Endothelial cell of umbilical vein (primary cell): ENCODE results near the gene ZDHHC11B. TPM values are rescaled to one million over a fixed set of nuclear protein-coding genes. Genes with fewer than 3 reads are reported as not detected.

Source experiments
- BruUV-seq: library from RNA; stranded (reverse); fragments of 400-500 nt; replicated peaks from 2 replicates; lab custom pipeline; 2021; lab: Mats Ljungman, UMichigan
- CTCF ChIA-PET: fragments of 300-600, 350-600 bp; sonication (Branson Sonifier 250); formaldehyde crosslinking; loops from one replicate; lab custom pipeline; 2021; ENCODE audit warnings: antibody characterized with exemption, inconsistent platforms; lab: Charles Lee
- POLR2A ChIA-PET: fragments of 300-600, 350-600 bp; sonication (Branson Sonifier 250); formaldehyde crosslinking; loops from one replicate; lab custom pipeline; 2021; ENCODE audit warnings: antibody characterized with exemption, inconsistent platforms; lab: Charles Lee
- DNase-seq: peaks from one replicate; pipeline ENCODE4 v3.0.0-alpha.2; 2011; ENCODE audit warnings: low read depth, low spot score
- FAIRE-seq: peaks from 2 replicates; lab custom pipeline; 2011; peaks lifted over from hg19 to GRCh38; lab: Jason Lieb, UNC
- H2AFZ ChIP-seq: 2 replicates; pipeline ENCODE4 v1.6.0; 2012; ENCODE audit warnings: low read depth, low read length, control low read depth, inconsistent platforms
- H3K27ac ChIP-seq: 2 replicates; pipeline ENCODE4 v1.5.1; 2011; ENCODE audit warnings: low read depth, mild to moderate bottlenecking, control low read depth, low read length, moderate library complexity; ENCODE audit not compliant: insufficient read depth
- H3K27me3 ChIP-seq, 2 experiments: 2 replicates each; pipeline versions ENCODE4 v1.6.0 to v1.6.1; 2011; ENCODE audit warnings: low read length in 2 of 2, mixed read lengths in 1 of 2; ENCODE audit not compliant: control insufficient read depth in 2 of 2, insufficient read depth in 2 of 2
- H3K36me3 ChIP-seq, 2 experiments: 2 replicates in 1 of 2; 3 replicates in 1 of 2; pipeline ENCODE4 v1.5.1; 2011; ENCODE audit warnings: low read length in 2 of 2, mild to moderate bottlenecking in 1 of 2, moderate library complexity in 1 of 2; ENCODE audit not compliant: control insufficient read depth in 2 of 2, insufficient read depth in 2 of 2; ENCODE audit errors: extremely low read depth in 1 of 2
- H3K4me1 ChIP-seq: 3 replicates; pipeline ENCODE4 v1.5.1; 2011; ENCODE audit warnings: mild to moderate bottlenecking, low read length; ENCODE audit not compliant: control insufficient read depth, insufficient read depth; ENCODE audit errors: extremely low read depth
- H3K4me2 ChIP-seq: 2 replicates; pipeline ENCODE4 v1.6.1; 2011; ENCODE audit warnings: low read length, control low read depth, mixed read lengths; ENCODE audit not compliant: insufficient read depth
- H3K4me3 ChIP-seq, 3 experiments: fragments of 200-600 bp in 1 of 3; sonication (generic), shearing (Covaris generic) in 1 of 3; replicated peaks in 1 of 3; 2 replicates each; pipeline ENCODE4 v1.5.1; 2011 to 2016; ENCODE audit warnings: control low read depth in 3 of 3, low read length in 3 of 3, mild to moderate bottlenecking in 2 of 3, inconsistent platforms in 1 of 3, low read depth in 1 of 3, moderate library complexity in 1 of 3; ENCODE audit not compliant: insufficient read depth in 1 of 3
- H3K79me2 ChIP-seq: 2 replicates; pipeline ENCODE4 v1.6.0; 2012; ENCODE audit warnings: low read length, inconsistent platforms; ENCODE audit not compliant: control insufficient read depth, insufficient read depth
- H3K9ac ChIP-seq: replicated peaks from 2 replicates; pipeline ENCODE3; 2011; ENCODE audit warnings: low read length, control low read depth; ENCODE audit not compliant: insufficient read depth; ENCODE audit errors: extremely low read depth
- H3K9me1 ChIP-seq: replicated peaks from 3 replicates; pipeline ENCODE4 v1.6.0; 2011; ENCODE audit warnings: mild to moderate bottlenecking, low read length; ENCODE audit not compliant: control insufficient read depth, insufficient read depth; ENCODE audit errors: extremely low read depth
- H3K9me3 ChIP-seq: replicated peaks from 2 replicates; pipeline ENCODE4 v1.5.1; 2012; ENCODE audit warnings: low read length, inconsistent platforms; ENCODE audit not compliant: control insufficient read depth, insufficient read depth
- H4K20me1 ChIP-seq: replicated peaks from 2 replicates; pipeline ENCODE3; 2011; ENCODE audit warnings: mild to moderate bottlenecking, low read length; ENCODE audit not compliant: control insufficient read depth, insufficient read depth; ENCODE audit errors: extremely low read depth
- EZH2 ChIP-seq: IDR thresholded peaks from 2 replicates; pipeline ENCODE4 v1.6.1; 2012; ENCODE audit warnings: borderline replicate concordance, low read depth, mild to moderate bottlenecking, moderate library complexity, low read length, inconsistent platforms; ENCODE audit not compliant: severe bottlenecking
- FOS ChIP-seq: IDR thresholded peaks from 2 replicates; pipeline ENCODE4 v1.6.1; 2011; ENCODE audit warnings: mild to moderate bottlenecking, low read length, moderate library complexity, borderline replicate concordance; ENCODE audit not compliant: insufficient read depth
- GATA2 ChIP-seq: IDR thresholded peaks from 2 replicates; pipeline ENCODE4 v1.7.0; 2011; ENCODE audit warnings: low read depth, mild to moderate bottlenecking, moderate library complexity, mixed read lengths, low read length; ENCODE audit not compliant: insufficient read length, insufficient read depth
- JUN ChIP-seq: IDR thresholded peaks from 2 replicates; pipeline ENCODE4 v1.6.1; 2011; ENCODE audit warnings: borderline replicate concordance, low read depth; ENCODE audit not compliant: insufficient read length, insufficient read depth
- MYC ChIP-seq: IDR thresholded peaks from one replicate; pipeline ENCODE4 v1.6.1; 2011; ENCODE audit warnings: mild to moderate bottlenecking, low read depth, low read length
- POLR2A ChIP-seq: IDR thresholded peaks from 2 replicates; pipeline ENCODE4 v1.6.1; 2012; ENCODE audit warnings: low read depth, mild to moderate bottlenecking, control low read depth, low read length
- POLR2AphosphoS5 ChIP-seq: IDR thresholded peaks from 2 replicates; pipeline ENCODE4 v1.6.1; 2012; ENCODE audit warnings: low read depth, mild to moderate bottlenecking, control low read depth, low read length, moderate library complexity; ENCODE audit not compliant: insufficient read depth
- dilution Hi-C: fragments of 300-500 bp; cut with MboI; formaldehyde crosslinking; loops from one replicate; pipeline ENCODE4 v1.15.0; 2019; ENCODE audit warnings: low sequenced_read_pairs; ENCODE audit not compliant: extremely low pct_ligation_motif_present
- intact Hi-C: fragments of 100-400 bp; cut with micrococcal nuclease; formaldehyde crosslinking; loops from one replicate; pipeline ENCODE4 v1.10.0; 2022
- polyA plus RNA-seq, 4 experiments: library from polyadenylated mRNA; depleted of rRNA in 3 of 4; stranded (reverse) in 3 of 4; unstranded in 1 of 4; fragments of >200 nt; gene quantifications; 2 replicates each; pipeline versions ENCODE4 v1.2.1 to v1.2.3, GENCODE V29; 2011 to 2012; ENCODE audit warnings: missing spikeins in 1 of 4
- total RNA-seq: library from RNA; stranded (reverse); gene quantifications from 2 replicates; pipeline ENCODE4 v1.2.3, GENCODE V29; 2021
- TF ChIP-seq, protein P1 (sequence below), 2 donors: IDR thresholded peaks; 1 replicate in 1 of 2; 2 replicates in 1 of 2; pipeline ENCODE4 v1.5.1; 2011; ENCODE audit warnings: low read length in 2 of 2, mild to moderate bottlenecking in 2 of 2, moderate library complexity in 2 of 2, control low read depth in 1 of 2, inconsistent platforms in 1 of 2, low read depth in 1 of 2; ENCODE audit not compliant: insufficient read depth in 1 of 2; ENCODE audit errors: extremely low read depth in 1 of 2
- TF ChIP-seq, protein P2 (sequence below): IDR thresholded peaks from 2 replicates; pipeline ENCODE4 v1.6.1; 2011; ENCODE audit not compliant: insufficient read depth, insufficient read length

The ZDHHC11B gene
- total and polyA plus RNA-seq, 2 donors (not counting 3 experiments of a cell fraction or from before 2014, with no cell fraction given) = not detected

DNA sequence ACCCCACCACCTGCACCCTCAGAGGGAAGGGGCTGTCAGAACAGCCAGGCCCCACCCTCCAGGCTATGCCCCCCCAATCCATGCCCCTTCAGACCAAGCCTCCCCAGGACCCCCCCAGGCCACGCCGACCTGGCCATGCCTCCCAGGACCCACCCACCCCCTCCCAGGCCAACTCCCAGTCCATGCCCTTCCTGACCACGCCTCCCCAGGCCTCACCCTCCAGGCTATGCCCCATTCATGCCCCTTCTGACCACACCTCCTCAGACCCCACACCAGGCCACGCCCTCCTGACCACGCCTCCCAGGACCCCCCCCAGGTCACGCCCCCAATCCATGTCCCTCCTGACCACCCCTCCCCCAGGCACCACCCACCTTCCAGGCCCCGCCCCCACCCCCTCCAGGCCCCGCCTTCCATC, 119.0 kb downstream of the ZDHHC11B start:
- Histone ChIP-seq H2AFZ (no peak overlapping the region), H3K36me3 (no peaks in the 10 kb centered on the region), H3K9me1 (no peaks in the 10 kb centered on the region), H3K9ac (no peak overlapping the region), H3K9me3 (no peaks in the 10 kb centered on the region), H3K4me2 (no peak overlapping the region), H4K20me1 (no peaks in the 10 kb centered on the region), H3K4me3 (no peak overlapping the region), H3K27me3 (no peaks in the 10 kb centered on the region), H3K4me1 (no peaks in the 10 kb centered on the region), H3K27ac (no peak overlapping the region), H3K79me2 (no peaks in the 10 kb centered on the region)
- intact Hi-C loops (no loop called here), dilution Hi-C loops (no loop called here)
- ChIA-PET POLR2A (no interaction called here), CTCF (interaction anchor here (1.6 kb wide), 1 partner anchor 8 kb away, joined by 5 read pairs; no protein-coding TSS in a partner anchor)
- FAIRE-seq = no peak
- DNase-seq = no peak
- no TSS peak for BruUV-seq
- TF ChIP-seq POLR2AphosphoS5 (no peak), GATA2 (no peak), MYC (no peak), JUN (no peak)

DNA sequence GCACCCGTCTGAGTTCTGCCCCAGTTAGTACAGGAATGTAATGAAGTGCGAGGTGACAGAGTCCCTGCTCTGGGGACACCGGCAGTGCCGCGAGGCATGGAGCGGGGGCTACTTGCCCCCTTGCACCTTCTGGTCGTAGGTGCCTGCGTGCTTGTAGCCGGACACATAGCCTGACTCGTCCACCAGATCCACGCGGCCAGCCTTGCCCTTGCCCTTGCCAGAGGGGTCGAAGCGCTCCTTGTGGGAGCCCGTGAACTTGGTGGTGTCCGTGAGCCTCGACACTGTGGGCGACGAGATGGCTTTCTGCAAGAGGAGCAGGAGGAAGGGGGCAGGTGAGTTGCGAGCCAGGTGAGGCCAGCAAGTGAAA, 119.6 kb downstream of the ZDHHC11B start:
- intact Hi-C loops (no loop called here), dilution Hi-C loops (no loop called here)
- CTCF ChIA-PET = no interaction called here
- POLR2A ChIA-PET = no interaction called here
- Histone ChIP-seq H3K4me1 (no peaks in the 10 kb centered on the region), H3K27me3 (no peaks in the 10 kb centered on the region), H3K9ac (no peak overlapping the region), H3K9me3 (no peaks in the 10 kb centered on the region), H3K4me3 (no peak overlapping the region), H3K9me1 (no peaks in the 10 kb centered on the region), H2AFZ (no peak overlapping the region), H3K4me2 (no peak overlapping the region), H3K79me2 (no peaks in the 10 kb centered on the region), H4K20me1 (no peaks in the 10 kb centered on the region), H3K27ac (no peak overlapping the region), H3K36me3 (no peaks in the 10 kb centered on the region)
- FAIRE-seq = no peak
- DNase-seq = no peak
- BruUV-seq = no TSS peak
- TF ChIP-seq POLR2AphosphoS5 = no peak
- no peak for TF ChIP-seq EZH2
- no peak for TF ChIP-seq JUN
- TF ChIP-seq MYC = no peak
- TF ChIP-seq, protein P1, sequence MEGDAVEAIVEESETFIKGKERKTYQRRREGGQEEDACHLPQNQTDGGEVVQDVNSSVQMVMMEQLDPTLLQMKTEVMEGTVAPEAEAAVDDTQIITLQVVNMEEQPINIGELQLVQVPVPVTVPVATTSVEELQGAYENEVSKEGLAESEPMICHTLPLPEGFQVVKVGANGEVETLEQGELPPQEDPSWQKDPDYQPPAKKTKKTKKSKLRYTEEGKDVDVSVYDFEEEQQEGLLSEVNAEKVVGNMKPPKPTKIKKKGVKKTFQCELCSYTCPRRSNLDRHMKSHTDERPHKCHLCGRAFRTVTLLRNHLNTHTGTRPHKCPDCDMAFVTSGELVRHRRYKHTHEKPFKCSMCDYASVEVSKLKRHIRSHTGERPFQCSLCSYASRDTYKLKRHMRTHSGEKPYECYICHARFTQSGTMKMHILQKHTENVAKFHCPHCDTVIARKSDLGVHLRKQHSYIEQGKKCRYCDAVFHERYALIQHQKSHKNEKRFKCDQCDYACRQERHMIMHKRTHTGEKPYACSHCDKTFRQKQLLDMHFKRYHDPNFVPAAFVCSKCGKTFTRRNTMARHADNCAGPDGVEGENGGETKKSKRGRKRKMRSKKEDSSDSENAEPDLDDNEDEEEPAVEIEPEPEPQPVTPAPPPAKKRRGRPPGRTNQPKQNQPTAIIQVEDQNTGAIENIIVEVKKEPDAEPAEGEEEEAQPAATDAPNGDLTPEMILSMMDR (IDR thresholded peaks at IDR 0.05; ENCODE audit: extremely low read depth in 1 of 2, insufficient read depth in 1 of 2, low read depth in 1 of 2, low read length in 2 of 2) = no peak
- TF ChIP-seq FOS = no peak
- no peak for TF ChIP-seq GATA2
- no peak for TF ChIP-seq POLR2A
- TF ChIP-seq, protein P2, sequence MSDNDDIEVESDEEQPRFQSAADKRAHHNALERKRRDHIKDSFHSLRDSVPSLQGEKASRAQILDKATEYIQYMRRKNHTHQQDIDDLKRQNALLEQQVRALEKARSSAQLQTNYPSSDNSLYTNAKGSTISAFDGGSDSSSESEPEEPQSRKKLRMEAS = no peak
